ENCODE data around the gene ZBTB25.

Gene ZBTB25

DNA sequence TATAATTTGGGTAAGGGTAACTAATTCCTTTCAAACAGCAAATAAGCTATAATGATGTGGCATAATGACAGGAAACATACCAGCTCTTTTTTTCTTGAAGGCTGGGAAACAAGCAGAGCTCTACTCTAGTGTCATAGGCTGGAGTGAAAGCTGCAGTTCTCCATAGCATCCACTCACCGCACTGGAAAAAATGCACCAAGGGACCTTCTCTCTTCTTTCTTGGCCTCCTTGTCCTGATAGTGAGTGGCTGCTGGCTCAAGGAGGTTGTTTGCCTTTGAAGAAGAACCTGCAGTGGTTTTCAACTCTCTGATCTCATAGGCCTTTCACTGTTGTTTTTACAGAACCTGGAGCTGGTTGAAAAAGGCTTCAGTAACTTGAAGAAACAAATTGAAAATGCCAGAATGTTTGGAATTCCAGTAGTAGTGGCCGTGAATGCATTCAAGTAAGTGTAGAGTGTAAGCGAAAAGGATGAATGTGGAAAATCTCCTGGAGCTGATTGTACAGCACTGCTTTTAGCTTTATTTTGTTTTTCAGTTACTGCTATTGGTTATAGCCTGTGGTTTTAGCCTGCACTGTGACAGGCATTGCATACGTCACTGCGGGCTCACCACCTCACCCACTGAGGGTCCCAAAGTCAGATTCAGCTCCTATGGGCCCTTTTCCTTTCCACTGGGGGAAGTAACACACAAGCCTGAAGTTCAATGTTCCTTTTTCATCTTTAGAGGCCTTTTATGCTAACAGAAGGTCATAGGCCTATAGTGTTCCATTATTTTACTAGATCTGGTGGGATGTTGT, 55.6 kb downstream of the ZBTB25 start:
- TF ChIP-seq MAX (IDR thresholded peaks at IDR 0.05) = no peak
- no peak for TF ChIP-seq YY1 (IDR thresholded peaks at IDR 0.05; ENCODE audit: low read depth)
- TF ChIP-seq ZBTB7A (IDR thresholded peaks at IDR 0.05; ENCODE audit: low read depth) = no peak
- TF ChIP-seq, protein P1, sequence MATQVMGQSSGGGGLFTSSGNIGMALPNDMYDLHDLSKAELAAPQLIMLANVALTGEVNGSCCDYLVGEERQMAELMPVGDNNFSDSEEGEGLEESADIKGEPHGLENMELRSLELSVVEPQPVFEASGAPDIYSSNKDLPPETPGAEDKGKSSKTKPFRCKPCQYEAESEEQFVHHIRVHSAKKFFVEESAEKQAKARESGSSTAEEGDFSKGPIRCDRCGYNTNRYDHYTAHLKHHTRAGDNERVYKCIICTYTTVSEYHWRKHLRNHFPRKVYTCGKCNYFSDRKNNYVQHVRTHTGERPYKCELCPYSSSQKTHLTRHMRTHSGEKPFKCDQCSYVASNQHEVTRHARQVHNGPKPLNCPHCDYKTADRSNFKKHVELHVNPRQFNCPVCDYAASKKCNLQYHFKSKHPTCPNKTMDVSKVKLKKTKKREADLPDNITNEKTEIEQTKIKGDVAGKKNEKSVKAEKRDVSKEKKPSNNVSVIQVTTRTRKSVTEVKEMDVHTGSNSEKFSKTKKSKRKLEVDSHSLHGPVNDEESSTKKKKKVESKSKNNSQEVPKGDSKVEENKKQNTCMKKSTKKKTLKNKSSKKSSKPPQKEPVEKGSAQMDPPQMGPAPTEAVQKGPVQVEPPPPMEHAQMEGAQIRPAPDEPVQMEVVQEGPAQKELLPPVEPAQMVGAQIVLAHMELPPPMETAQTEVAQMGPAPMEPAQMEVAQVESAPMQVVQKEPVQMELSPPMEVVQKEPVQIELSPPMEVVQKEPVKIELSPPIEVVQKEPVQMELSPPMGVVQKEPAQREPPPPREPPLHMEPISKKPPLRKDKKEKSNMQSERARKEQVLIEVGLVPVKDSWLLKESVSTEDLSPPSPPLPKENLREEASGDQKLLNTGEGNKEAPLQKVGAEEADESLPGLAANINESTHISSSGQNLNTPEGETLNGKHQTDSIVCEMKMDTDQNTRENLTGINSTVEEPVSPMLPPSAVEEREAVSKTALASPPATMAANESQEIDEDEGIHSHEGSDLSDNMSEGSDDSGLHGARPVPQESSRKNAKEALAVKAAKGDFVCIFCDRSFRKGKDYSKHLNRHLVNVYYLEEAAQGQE (IDR thresholded peaks at IDR 0.05; ENCODE audit: low read depth) = no peak
- TF ChIP-seq FOXM1 (IDR thresholded peaks at IDR 0.05; ENCODE audit: borderline replicate concordance, low read depth) = no peak
- TF ChIP-seq CEBPB (IDR thresholded peaks at IDR 0.05) = no peak
- TF ChIP-seq RAD21 (IDR thresholded peaks at IDR 0.05; ENCODE audit: low read depth) = no peak
- TF ChIP-seq TAF1 (IDR thresholded peaks at IDR 0.05; ENCODE audit: low read depth) = no peak
- no peak for TF ChIP-seq TEAD4 (IDR thresholded peaks at IDR 0.05)
- TF ChIP-seq EP300 (IDR thresholded peaks at IDR 0.05; ENCODE audit: borderline replicate concordance) = no peak
- TF ChIP-seq, protein P2, sequence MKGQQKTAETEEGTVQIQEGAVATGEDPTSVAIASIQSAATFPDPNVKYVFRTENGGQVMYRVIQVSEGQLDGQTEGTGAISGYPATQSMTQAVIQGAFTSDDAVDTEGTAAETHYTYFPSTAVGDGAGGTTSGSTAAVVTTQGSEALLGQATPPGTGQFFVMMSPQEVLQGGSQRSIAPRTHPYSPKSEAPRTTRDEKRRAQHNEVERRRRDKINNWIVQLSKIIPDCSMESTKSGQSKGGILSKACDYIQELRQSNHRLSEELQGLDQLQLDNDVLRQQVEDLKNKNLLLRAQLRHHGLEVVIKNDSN (IDR thresholded peaks at IDR 0.05) = no peak
- no peak for TF ChIP-seq NFIC (IDR thresholded peaks at IDR 0.05)
- no peak for TF ChIP-seq TCF12 (IDR thresholded peaks at IDR 0.05; ENCODE audit: low read depth)
- no peak for TF ChIP-seq EGR1 (IDR thresholded peaks at IDR 0.05)

GRCh38 chr14:64444984-64445845, 58.4 kb downstream of the ZBTB25 start:
- peak; percentile 56; the same call in 1 of the 2 replicates for TF ChIP-seq TEAD4 (IDR thresholded peaks at IDR 0.05)
- TF ChIP-seq, protein P2 (IDR thresholded peaks at IDR 0.05) = no peak
- TF ChIP-seq FOXM1 (IDR thresholded peaks at IDR 0.05; ENCODE audit: borderline replicate concordance, low read depth) = 0 out of 2 replicates have a peak, but pooled peaks have one; percentile 20
- TF ChIP-seq TAF1 (IDR thresholded peaks at IDR 0.05; ENCODE audit: low read depth) = no peak
- peak; percentile 60 for TF ChIP-seq EGR1 (IDR thresholded peaks at IDR 0.05)
- 0 out of 2 replicates have a peak, but pooled peaks have one; percentile 2 for TF ChIP-seq RAD21 (IDR thresholded peaks at IDR 0.05; ENCODE audit: low read depth)
- no peak; the same call in 1 of the 2 replicates for TF ChIP-seq EP300 (IDR thresholded peaks at IDR 0.05; ENCODE audit: borderline replicate concordance)
- TF ChIP-seq ZBTB7A (IDR thresholded peaks at IDR 0.05; ENCODE audit: low read depth) = no peak
- TF ChIP-seq CREB1 (IDR thresholded peaks at IDR 0.05; ENCODE audit: low read depth) = no peak
- 0 out of 2 replicates have a peak, but pooled peaks have one; percentile 17 for TF ChIP-seq YY1 (IDR thresholded peaks at IDR 0.05; ENCODE audit: low read depth)
- 0 out of 2 replicates have a peak, but pooled peaks have one; percentile 16 for TF ChIP-seq CEBPB (IDR thresholded peaks at IDR 0.05)
- no peak for TF ChIP-seq MAX (IDR thresholded peaks at IDR 0.05)
- TF ChIP-seq, protein P1 (IDR thresholded peaks at IDR 0.05; ENCODE audit: low read depth) = no peak
- no peak for TF ChIP-seq TCF12 (IDR thresholded peaks at IDR 0.05; ENCODE audit: low read depth)

DNA sequence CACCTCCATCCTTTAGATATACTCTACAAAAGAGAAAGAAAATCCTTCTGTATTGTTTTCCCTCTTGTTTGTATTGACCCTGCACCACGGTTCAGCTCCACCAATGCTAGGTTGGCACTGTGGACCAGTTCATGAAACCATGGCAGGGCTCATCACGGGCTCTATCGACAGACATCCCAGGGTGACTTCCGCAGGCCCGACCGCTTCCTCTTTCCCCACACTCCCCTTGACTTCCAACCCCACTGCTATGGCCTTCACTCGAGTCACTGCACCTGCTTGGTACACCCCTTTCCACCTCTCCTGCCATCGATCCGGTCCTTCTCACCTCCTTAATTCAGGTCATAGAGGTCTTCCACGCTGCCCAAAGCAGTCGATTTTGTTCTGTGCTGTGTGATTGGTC, 59.5 kb downstream of the ZBTB25 start:
- TF ChIP-seq, protein P2 (IDR thresholded peaks at IDR 0.05) = no peak
- TF ChIP-seq TCF12 (IDR thresholded peaks at IDR 0.05; ENCODE audit: low read depth) (no peak), EP300 (IDR thresholded peaks at IDR 0.05; ENCODE audit: borderline replicate concordance) (no peak), ZBTB7A (IDR thresholded peaks at IDR 0.05; ENCODE audit: low read depth) (no peak), NFIC (IDR thresholded peaks at IDR 0.05) (no peak), FOXM1 (IDR thresholded peaks at IDR 0.05; ENCODE audit: borderline replicate concordance, low read depth) (no peak), CEBPB (IDR thresholded peaks at IDR 0.05) (no peak), RAD21 (IDR thresholded peaks at IDR 0.05; ENCODE audit: low read depth) (no peak), TEAD4 (IDR thresholded peaks at IDR 0.05) (no peak), MAX (IDR thresholded peaks at IDR 0.05) (no peak), CREB1 (IDR thresholded peaks at IDR 0.05; ENCODE audit: low read depth) (no peak), YY1 (IDR thresholded peaks at IDR 0.05; ENCODE audit: low read depth) (no peak), EGR1 (IDR thresholded peaks at IDR 0.05) (no peak), TAF1 (IDR thresholded peaks at IDR 0.05; ENCODE audit: low read depth) (no peak)
- TF ChIP-seq, protein P1 (IDR thresholded peaks at IDR 0.05; ENCODE audit: low read depth) = no peak

Measured in Ishikawa (cell line).